Measurements from ENCODE around the gene GOLGA6B.
"Not testable (repeated sequence)": the region's sequence is repeated elsewhere in the genome, so short reads cannot be mapped to it uniquely, and the experiment has no call there.

GOLGA6B gene

DNA sequence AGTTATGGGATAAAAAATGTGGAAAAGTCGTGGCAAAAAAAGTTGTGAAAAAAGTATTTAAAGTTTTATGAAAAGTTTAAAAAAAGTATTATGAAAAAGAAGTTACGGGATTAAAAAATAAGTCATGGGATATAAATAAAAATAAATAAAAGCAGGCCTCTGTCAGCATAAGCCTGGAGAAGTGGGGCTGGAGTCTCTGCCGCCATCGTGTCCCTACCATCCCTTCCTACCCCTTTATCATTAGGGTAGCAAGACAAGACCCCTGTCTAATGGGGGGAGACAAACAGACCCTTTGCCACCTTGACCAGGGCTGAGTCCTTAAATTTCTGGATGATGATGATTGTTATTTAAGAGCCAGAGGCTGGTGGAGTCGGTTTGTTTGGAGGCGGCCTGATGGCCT is 15.3 kb downstream of the GOLGA6B start:
- not testable (repeated sequence) for DNase-seq

DNA sequence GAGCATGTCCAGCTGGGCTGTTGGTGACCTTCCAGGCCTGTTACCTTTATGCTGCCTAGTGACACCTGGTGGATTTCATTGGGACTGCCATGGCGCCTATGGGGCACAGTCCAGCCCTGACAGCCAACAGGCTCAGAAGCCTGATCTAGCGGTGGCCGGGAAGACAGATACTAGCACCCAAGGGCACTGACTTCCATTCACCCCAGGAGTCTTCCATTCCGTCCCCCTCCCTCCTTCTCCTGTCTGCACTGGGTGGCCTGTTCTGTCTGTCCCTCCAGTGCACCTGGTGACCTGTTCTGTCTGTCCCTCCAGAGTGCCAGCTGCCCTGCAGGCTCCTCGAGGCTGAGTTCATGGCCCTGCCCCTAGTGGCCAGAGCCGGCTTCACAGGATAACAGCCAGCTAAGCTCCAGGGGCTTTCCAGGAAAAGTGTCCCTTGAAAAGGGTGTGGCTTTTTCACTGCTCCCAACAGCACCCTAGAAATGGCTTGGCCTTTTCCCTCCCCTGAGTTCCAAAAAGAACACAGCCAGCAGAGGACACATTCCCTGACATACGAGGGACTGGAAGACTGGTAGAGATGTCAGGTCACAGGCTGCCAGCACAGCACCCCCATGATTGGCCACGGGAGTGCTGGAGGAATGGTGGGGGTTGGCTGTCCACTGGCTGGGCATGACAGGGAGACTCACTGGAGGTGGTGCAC is 16.3 kb downstream of the GOLGA6B start:
- peak; percentile 59 for DNase-seq

DNA sequence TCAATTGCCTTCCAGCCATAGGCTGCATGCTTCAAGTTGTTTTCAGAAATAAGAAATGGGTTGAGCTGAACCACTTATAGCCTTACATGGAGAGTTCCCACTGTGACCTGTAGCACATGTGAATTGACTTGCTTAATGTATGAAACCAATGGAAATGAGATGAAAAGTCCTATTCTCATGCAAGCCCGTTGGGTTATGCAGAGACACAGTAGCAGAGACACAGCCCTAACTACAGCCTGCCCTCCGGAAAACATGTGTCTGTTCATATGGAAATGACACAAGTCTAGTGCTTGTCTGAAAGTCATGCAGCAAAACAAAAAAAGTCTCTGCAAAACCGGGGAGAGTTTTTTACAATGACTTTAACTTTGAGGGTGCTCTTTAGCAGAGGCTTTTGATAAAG is 17.0 kb downstream of the GOLGA6B start:
- no peak for DNase-seq

DNA sequence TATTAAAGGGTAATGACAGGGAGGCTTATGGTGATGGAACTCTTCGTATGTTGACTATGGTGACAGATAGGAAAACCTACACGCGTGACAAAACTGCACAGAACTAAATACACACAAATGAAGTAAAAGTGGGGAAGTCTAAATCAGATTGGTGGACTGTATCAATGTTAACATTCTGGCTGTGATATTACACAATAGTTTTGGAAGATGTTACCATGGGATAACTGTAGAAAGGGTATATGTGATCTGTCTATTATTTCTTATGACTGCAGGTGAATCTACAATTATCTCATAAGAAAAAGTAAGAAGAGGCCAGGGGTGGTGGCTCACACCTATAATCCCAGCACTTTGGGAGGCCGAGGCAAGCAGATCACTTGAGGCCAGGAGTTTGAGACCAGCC is 22.3 kb downstream of the GOLGA6B start:
- no peak for DNase-seq

DNA sequence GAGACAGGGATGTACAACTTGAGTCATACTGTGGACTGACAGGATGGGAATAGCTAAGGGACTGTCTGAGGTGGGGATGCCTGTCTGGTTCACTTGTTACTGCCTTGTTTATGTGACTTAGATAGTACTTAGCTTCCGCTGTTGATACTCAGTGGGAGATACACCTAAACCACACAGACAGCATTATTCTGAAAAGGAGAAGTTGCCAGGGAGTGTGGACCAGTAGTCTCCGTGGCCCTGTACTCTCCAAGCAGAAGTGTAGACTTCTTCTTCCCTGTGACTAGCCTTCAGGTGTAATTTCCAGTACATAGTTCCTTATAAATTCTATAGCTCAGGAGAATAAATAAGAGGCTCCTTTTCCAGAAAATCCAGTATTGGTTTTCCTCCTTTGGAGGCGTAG is 26.4 kb downstream of the GOLGA6B start:
- DNase-seq, result no peak

DNA sequence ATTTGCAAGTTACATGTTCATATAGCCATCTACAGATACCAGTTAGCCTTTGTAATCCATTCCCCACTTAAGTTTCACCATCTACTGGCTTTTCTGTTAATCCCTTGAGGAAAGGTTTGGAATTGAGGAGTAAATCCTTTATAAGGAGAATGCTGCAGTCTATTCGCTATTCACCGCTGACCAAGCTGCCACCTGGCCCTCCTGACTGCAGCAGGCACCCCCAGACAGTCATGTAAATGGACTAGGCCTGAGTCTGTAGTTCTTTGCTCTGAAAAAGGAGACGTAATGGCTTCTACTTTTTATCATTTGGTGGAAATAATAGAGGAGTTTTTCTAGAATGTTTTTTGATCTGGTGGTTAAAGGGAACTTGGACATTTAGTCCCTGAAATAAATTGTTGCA is 28.3 kb downstream of the GOLGA6B start:
- no peak for DNase-seq

DNA sequence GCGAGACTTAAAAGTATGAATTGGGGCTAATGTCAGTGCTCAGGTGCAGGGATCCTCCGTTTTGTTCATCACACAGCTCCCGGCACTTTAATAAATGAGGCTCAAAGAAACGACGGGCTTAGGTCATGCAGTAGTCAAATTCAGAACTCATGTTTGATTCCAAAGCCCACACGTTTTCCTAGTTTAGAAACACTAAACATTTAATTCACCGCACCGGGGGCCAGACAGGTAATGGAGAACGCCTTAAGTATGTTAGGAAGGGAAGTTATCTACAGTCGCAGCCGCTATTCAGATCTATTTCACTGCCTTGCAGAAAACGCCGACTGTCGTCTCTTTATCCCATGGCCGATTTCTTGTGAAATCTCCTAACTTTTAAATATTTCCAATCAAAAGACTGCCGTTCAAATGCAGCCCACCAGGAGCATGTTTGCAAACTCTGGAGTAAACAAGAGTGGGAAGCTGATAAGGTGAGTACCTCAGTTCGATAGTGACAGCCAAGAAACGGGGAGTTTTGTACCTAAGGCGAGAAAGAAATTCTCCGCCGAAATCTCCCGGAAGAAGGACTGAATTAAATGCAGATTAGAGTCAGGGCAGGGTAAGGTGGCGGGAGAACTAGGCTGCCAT is 30.9 kb downstream of the GOLGA6B start:
- no peak for DNase-seq

DNA sequence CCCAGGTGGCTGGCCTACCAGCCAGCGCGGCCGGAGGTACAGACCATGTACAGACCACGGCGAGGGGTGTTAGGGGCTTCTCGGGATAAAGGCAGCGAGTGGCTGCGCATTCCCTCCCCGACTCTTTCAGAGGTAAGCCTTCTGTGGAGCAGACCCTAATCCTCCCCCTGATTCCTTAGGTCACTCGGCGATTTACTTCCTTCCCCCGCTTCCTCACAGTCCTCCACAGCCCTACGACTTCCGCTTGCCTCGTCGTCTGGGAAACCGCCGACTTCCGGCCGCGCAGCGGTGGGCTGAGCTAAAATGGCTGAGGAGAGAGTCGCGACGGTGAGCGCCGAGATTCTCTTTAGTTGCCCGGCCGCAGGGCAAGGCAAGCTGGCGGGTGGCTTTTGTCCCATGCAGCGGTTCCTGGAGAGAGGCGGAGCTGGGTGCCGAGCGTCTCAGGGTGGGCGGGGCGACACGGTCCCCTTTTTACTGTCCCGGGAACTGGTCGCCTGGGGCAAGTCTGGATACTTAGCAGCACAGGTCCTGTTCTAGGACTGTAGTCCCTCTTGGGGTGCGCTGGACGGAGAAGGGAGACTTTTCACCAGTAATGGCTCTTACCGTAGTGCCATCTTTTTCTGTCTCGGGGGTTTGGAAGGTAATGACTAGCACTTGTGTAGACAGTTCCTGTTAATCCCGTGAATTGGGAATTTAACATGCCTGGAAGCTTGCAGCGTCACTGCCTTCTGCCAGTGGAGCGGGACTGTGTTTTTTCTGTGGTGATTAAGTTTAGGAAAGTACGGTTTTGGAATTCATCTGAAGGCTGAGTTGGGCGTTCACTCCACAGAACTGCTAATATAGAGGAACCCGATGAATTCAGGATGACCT is 31.7 kb downstream of the GOLGA6B start, which contains the start of the genes BBS4 and HIGD2B:
BBS4 (plus strand) TSS at position 283 of the 870 bp plus-strand sequence; CDS start at position 304, 21 bp downstream.
HIGD2B (minus strand) TSS at position 258 of the 870 bp plus-strand sequence. CDS start 9,808 bp downstream, outside the sequence.
- DNase-seq, result peak; percentile 92

DNA sequence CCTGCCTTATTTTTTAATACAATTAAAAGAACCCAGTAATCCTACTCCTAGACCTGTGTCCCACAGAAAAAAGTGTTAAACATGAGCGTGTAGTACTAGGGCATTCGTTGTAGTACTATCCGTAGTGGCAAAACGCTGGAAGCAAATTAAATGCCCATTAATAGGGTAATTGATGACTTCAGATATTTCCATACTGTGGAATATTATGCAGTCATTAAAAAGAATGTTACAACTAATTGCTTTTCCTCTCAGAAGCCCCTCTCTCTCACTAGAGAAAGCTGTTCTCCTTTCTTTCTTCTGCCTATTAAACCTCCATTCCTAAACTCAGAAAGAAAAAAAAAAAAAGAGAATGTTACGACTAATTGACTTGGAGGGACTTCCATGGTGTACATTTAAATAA is 34.2 kb downstream of the GOLGA6B start:
- DNase-seq, result no peak

DNA sequence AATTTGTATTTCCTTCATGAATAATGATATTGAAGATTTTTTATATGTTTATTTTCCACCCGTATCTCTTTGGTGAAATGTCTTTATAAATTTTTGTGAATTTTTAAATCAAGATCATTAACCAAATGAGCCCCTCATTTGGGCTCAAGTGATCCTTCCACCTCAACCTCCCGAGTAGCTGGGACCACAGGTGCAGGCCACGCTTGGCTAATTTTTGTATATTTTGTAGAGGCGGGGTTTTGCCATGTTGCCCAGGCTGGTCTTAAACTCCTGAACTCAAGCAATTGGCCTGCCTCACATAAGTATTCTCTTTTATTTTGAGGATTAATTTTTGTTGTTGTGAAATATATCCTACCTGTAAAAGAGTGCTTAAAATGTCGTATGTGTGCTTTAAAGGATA is 36.4 kb downstream of the GOLGA6B start:
- DNase-seq, result no peak

DNA sequence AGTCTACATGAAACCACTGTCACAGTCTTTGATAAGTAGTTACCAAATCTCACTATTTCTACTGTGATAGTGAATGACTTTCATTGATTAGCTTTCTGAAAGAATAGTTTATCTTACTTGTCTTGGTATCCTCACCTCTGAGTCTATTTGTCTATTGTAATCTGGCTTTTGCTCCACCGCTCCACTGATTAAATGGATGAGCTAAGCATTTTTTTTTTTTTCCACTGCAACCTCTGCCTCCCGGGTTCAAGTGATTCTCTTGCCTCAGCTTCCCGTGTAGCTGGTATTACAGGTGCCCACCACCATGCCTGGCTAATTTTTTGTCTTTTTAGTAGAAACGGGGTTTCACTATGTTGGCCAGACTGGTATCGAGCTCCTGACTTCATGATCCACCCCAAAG is 44.4 kb downstream of the GOLGA6B start:
- no peak for DNase-seq

DNA sequence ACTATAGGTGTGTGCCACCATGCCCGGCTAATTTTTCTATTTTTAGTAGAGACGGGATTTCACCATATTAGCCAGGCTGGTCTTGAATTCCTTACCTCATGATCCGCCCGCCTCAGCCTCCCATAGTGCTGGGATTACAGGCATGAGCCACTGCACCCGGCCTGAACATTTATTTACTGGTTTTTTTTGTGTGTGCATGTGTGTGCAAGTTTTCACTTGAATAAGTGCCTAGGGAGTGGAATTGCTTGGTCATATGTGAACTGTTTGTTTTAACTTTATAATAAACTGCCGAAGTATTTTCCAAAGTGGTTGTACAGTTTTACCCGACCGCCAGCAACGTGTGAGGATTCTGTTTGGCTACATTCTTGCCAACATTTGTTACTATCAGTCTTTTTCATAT is 45.6 kb downstream of the GOLGA6B start:
- DNase-seq, result no peak

DNA sequence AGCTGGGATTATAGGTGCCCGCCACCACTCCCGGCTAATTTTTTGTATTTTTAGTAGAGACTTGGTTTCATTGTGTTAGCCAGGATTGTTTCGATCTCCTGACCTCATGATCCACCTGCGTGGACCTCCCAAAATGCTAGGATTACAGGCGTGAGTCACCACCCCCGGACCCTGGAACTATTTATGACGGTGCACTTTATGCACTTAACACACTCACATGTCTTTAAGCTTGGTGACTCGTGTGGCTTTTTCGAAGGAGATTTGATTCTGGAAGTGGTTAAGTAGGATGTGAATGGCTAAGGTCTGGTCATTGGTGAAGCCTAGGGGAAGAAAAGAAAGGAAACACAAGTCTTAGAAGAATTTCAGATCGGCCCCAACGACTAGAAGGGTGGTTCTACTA is 51.8 kb downstream of the GOLGA6B start:
- peak; percentile 33 for DNase-seq

DNA sequence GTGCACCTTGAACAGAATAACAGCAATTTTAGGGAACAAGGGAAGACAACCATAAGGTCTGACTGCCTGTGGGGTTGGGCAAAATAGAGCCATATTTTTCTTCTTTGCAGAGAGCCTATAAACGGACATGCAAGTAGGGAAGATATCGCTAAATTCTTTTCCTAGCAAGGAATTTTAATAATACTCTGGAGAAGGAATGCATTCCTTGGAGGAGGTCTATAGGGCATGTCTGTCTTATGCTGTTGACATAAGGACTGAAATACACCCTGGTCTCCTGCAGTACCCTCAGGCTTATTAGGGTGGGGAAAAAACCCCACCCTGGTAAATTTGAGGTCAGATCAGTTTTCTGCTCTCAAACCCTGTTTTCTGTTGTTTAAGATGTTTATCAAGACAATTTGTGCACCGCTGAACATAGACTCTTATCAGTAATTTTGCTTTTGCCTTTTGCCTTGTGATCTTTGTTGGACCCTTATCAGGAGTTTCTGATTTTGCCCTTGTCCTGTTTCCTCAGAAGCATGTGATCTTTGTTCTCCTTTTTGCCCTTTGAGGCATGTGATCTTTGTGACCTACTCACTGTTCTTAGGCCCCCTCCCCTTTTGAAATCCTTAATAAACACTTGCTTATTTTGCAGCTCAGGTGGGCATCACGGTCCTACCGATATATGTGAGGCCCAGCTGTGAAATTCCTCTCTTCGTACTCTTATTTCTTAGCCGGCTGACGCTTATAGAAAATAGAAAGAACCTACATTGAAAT is 54.2 kb downstream of the GOLGA6B start:
- peak; percentile 51 for DNase-seq
